CD4-positive, alpha-beta T cell treated with Interleukin-12 subunit alpha and Interleukin-12 subunit beta, for 1 hour (primary cell): Measurements from ENCODE around the gene ECSIT.
"Not testable (repeated sequence)": the region's sequence is repeated elsewhere in the genome, so short reads cannot be mapped to it uniquely, and the experiment has no call there.

Experiments used
- DNase-seq: peaks from one replicate; pipeline ENCODE4 v3.0.0-alpha.2; 2020

Gene ECSIT

DNA sequence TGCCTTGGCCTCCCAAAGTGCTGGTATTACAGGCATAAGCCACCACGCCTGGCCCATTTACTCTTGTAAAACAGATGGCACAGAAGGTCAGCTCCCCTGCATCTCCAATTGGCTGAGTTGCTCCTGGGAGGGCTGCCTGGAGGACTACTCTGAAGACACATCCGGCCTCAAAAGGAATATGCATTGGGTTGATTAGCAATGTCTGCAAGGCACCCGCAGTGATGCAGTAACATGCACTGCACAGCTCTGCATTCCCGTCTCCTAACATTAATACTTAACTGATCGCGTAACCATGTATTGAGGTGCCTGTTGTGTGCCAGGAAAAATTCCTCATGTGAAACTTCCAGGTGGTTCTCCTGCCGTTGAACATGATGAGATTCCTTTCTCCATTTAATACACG, 53.1 kb downstream of the ECSIT start:
- no peak for DNase-seq

DNA sequence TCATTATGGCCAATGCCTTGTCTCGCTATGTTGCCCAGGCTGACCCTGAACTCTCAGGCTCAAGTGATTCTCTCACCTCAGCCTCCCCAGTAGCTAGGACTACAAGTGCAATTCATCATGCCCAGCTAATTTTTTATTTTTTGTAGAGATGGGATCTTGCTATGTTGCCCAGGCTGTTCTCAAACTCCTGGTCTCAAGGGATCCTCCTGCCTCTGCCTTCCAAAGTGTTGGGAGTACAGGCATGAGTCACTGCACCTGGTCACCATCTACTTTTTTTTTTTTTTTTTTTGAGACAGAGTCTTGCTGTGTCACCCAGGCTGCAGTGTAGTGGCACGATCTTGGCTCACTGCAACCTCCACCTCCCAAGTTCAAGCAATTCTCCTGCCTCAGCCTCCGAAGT, 53.6 kb downstream of the ECSIT start:
- not testable (repeated sequence) for DNase-seq

GRCh38 chr19:11473725-11474124, 55.2 kb downstream of the ECSIT start:
- DNase-seq = no peak

DNA sequence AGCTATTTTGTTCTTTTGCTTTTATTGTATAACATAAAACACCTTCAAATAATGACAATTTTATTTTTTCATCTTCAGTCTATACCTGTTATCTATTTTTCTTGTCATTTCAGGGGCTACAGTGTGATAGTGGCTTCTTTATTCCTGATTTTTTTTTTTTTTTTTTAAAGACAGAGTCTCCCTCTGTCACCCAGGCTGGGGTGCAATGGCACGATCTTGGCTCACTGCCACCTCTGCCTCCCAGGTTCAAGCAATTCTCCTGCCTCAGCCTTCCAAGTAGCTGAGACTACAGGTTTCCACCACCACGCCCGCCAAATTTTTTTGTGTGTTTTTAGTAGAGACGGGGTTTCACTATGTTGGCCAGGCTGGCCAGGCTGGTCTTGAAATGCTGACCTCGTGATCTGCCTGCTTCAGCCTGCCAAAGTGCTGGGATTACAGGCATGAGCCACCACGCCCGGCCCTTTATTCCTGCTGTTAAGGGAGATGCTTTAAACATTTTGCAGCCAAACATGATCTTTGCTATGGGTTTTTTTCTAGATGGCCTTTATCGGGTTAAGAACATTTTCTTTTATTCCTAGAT, 60.6 kb downstream of the ECSIT start:
- DNase-seq = not testable (repeated sequence)

GRCh38 chr19:11465600-11465999, 63.3 kb downstream of the ECSIT start:
- DNase-seq = no peak

DNA sequence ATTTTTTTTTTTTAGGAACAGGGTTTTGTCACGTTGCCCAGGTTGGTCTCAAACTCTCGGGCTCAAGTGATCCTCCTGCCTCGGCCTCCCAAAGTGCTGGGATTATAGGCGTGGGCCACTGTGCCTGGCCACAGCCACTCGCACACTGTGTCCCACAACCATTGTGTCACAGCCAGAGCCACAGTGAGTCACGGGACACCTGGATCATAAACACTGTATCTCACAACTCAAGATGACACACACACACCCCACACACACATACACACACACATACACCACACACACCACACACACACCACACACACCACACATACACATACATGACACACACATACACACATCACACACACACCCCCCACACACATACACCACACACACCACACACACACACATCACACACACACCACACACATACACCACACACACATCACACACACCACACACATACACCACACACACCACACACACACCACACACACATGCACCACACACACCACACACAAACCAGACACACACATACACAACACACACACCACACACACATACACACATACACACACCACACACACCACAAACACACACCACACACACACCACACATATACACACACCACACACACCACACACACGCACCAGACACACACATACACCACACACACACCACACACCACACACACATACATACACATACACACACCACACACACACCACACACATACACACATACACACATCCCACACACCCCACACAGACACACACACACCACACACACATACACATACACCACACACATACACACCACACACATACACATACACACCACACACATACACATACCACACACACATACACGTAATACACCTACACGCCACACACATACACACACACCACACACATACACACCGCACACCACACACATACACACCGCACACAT, 64.3 kb downstream of the ECSIT start:
- DNase-seq = no peak

DNA sequence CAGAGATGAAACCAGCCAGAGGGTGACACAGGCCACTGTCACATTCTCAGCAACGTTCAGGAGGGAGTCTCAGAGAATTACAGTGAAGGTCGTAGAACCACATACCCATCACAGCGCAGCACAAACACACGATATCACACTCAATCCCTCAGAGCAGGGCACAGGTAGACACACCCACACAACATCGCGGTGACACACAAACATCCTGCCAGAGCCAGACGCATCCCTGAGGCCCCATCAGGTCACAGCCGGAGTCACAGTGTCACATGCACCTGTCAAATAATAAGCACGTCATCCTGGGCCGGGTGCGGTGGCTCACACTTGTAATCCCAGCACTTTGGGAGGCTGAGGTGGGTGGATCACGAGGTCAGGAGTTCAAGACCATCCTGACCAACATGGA, 65.5 kb downstream of the ECSIT start:
- no peak for DNase-seq

DNA sequence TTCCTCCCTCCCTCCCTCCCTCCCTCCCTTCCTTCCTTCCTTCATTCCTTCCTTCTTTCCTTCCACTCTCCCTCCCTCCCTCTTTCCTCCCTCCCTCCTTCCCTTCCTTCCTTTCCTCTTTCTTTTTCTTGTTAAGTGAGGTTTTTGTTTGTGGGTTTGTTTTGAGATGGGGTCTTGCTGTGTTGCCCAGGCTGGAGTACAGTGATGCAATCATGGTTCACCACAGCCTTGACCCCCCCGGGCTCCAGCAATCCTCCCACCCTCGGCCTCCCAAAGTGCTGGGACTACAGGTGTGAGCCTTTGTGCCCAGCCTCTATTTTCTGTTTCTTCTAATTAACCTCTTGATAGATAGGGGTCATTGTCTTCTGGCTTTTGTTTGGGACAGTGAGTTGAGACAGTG, 67.5 kb downstream of the ECSIT start:
- DNase-seq = no peak

DNA sequence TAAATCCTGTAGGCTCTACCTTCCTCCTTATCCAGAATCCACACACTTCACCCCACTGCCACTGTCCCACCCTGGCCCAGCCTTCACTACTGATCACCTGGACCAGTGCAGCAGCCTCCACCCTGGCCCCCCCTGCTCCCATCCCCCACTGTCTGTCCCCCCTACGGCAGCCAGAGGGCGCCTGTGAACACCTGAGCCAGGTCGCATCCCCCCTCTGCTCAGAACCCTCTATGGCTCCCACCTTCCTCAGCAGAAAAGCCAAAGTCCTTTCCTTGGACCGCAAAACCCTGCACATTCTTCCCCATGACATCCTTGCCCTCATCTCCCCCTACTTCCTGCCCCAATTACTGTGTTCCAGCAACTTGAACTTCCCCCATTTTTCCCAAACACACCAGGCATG, 68.7 kb downstream of the ECSIT start:
- DNase-seq = no peak

- not testable (repeated sequence) for DNase-seq
Observed at GRCh38 chr19:11458912-11459311, 70.0 kb downstream of the ECSIT start.

GRCh38 chr19:11458236-11458900, 70.6 kb downstream of the ECSIT start:
- no peak for DNase-seq

DNA sequence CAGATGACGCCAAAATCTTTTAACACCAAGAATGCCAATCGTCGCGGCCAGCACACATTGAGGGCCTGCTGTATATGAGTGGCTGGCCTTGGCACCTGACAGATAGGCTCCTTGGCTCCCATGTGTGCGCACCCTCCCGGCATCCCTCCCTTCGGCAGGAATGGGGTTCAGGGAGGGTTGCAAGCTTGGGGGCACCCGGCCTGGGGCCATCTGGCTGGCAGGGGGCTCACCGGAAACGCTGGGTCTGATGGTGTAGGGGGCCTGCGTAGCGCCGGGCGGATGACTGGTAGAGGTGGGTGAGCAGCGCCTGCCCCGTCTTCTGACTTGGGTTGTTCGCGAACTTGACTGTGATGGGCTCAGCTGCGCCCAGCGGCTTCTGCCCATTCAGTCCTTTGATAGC, 71.1 kb downstream of the ECSIT start:
- no peak for DNase-seq

- no peak for DNase-seq
Observed at GRCh38 chr19:11457115-11457514, 71.8 kb downstream of the ECSIT start.

DNA sequence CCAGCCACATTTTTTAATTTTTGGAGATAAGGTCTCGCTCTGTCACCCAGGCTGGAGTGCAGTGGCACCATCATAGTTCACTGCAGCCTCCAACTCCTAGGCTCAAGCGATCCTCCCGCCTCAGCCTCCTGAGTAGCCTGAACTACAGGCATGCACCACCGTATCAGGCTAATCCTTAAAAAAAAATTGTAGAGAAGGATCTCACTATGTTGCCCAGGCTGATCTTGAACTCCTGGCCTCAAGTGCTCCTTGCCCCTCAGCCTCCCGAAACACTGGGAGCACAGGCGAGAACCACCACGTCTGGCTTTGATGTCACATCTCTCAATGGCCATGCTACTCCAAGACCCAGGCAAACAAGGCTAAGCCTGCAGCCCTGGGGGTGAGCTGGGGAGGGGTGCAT, 72.3 kb downstream of the ECSIT start:
- DNase-seq = no peak
